Activated T-cell treated with anti-CD3 and anti-CD28 coated beads for 48 hours (primary cell): ENCODE data around the gene GRB2.
"Not testable (repeated sequence)": the region's sequence is repeated elsewhere in the genome, so short reads cannot be mapped to it uniquely, and the experiment has no call there.

ENCODE experiments used
- DNase-seq: peaks from one replicate; pipeline ENCODE4 v3.0.0-alpha.2; 2020; ENCODE audit warnings: low read depth

GRB2 gene

GRCh38 chr17:75405365-75406221, at the start of gene GRB2:
GRB2 (minus strand) TSS chr17:75405678; CDS start chr17:75393628, 12,050 bp downstream.
- peak; percentile 100 for DNase-seq

GRCh38 chr17:75454672-75455071, 49.2 kb upstream of the GRB2 start:
- not testable (repeated sequence) for DNase-seq

GRCh38 chr17:75454193-75454592, 48.7 kb upstream of the GRB2 start:
- no peak for DNase-seq

GRCh38 chr17:75450270-75450669, 44.8 kb upstream of the GRB2 start:
- DNase-seq = no peak

- DNase-seq = no peak
Observed at GRCh38 chr17:75447951-75448856, 42.7 kb upstream of the GRB2 start.

GRCh38 chr17:75445896-75446295, 40.4 kb upstream of the GRB2 start:
- DNase-seq = not testable (repeated sequence)

GRCh38 chr17:75445296-75445695, 39.8 kb upstream of the GRB2 start:
- DNase-seq = no peak

- no peak for DNase-seq
Observed at GRCh38 chr17:75442168-75443103, 37.0 kb upstream of the GRB2 start.

- no peak for DNase-seq
Observed at GRCh38 chr17:75440738-75441448, 35.4 kb upstream of the GRB2 start.

- no peak for DNase-seq
Observed at GRCh38 chr17:75439287-75439686, 33.8 kb upstream of the GRB2 start.

- not testable (repeated sequence) for DNase-seq
Observed at GRCh38 chr17:75437404-75437803, 31.9 kb upstream of the GRB2 start.

- DNase-seq = not testable (repeated sequence)
Observed at GRCh38 chr17:75434433-75434832, 29.0 kb upstream of the GRB2 start.

- no peak for DNase-seq
Observed at GRCh38 chr17:75433218-75433783, 27.8 kb upstream of the GRB2 start.

GRCh38 chr17:75430159-75430974, 24.9 kb upstream of the GRB2 start:
- DNase-seq = no peak

GRCh38 chr17:75428543-75429469, 23.3 kb upstream of the GRB2 start:
- DNase-seq = no peak

- no peak for DNase-seq
Observed at GRCh38 chr17:75418531-75418930, 13.1 kb upstream of the GRB2 start.

- DNase-seq = no peak
Observed at GRCh38 chr17:75417054-75417580, 11.6 kb upstream of the GRB2 start.

- no peak for DNase-seq
Observed at GRCh38 chr17:75416006-75416405, 10.5 kb upstream of the GRB2 start.
